ENCODE data around the gene ATP5PF.

- TF ChIP-seq POLR2AphosphoS5 (IDR thresholded peaks at IDR 0.05) (no peak), CTCF (IDR thresholded peaks at IDR 0.05) (no peak), POLR2A (IDR thresholded peaks at IDR 0.05) (no peak)
These were observed 12.1 kb downstream of the ATP5PF start for GRCh38 chr21:25722631-25723030.
